ENCODE data around the gene SMNDC1.
"Not testable (repeated sequence)": the region's sequence is repeated elsewhere in the genome, so short reads cannot be mapped to it uniquely, and the experiment has no call there.

The SMNDC1 gene

GRCh38 chr10:110278562-110279406 lies 25.9 kb downstream of the SMNDC1 start:
- DNase-seq = no peak

- no peak for DNase-seq
Observed at GRCh38 chr10:110277591-110277990, 27.1 kb downstream of the SMNDC1 start.

- no peak for DNase-seq
Observed at GRCh38 chr10:110276603-110277002, 28.1 kb downstream of the SMNDC1 start.

- DNase-seq = no peak
Observed at GRCh38 chr10:110275128-110275729, 29.5 kb downstream of the SMNDC1 start.

- no peak for DNase-seq
Observed at GRCh38 chr10:110274647-110275046, 30.1 kb downstream of the SMNDC1 start.

GRCh38 chr10:110274072-110274627 lies 30.6 kb downstream of the SMNDC1 start:
- no peak for DNase-seq

- DNase-seq = no peak
Observed at GRCh38 chr10:110273474-110273873, 31.2 kb downstream of the SMNDC1 start.

GRCh38 chr10:110272995-110273394 lies 31.7 kb downstream of the SMNDC1 start:
- DNase-seq = not testable (repeated sequence)

GRCh38 chr10:110269374-110270318 lies 35.1 kb downstream of the SMNDC1 start:
- DNase-seq = no peak

GRCh38 chr10:110268971-110269370 lies 35.7 kb downstream of the SMNDC1 start:
- no peak for DNase-seq

GRCh38 chr10:110268442-110268841 lies 36.3 kb downstream of the SMNDC1 start:
- DNase-seq = no peak

GRCh38 chr10:110267276-110267675 lies 37.4 kb downstream of the SMNDC1 start:
- no peak for DNase-seq

- DNase-seq = no peak
Observed at GRCh38 chr10:110265573-110266193, 39.0 kb downstream of the SMNDC1 start.

- DNase-seq = no peak
Observed at GRCh38 chr10:110263164-110263563, 41.6 kb downstream of the SMNDC1 start.

GRCh38 chr10:110260746-110261477 lies 43.8 kb downstream of the SMNDC1 start:
- DNase-seq = no peak

GRCh38 chr10:110259317-110259716 lies 45.4 kb downstream of the SMNDC1 start:
- DNase-seq = no peak

GRCh38 chr10:110258542-110258941 lies 46.2 kb downstream of the SMNDC1 start:
- no peak for DNase-seq

GRCh38 chr10:110254467-110254866 lies 50.3 kb downstream of the SMNDC1 start:
- DNase-seq = no peak

GRCh38 chr10:110252151-110252550 lies 52.6 kb downstream of the SMNDC1 start:
- no peak for DNase-seq

GRCh38 chr10:110251392-110251791 lies 53.3 kb downstream of the SMNDC1 start:
- not testable (repeated sequence) for DNase-seq

GRCh38 chr10:110249489-110249888 lies 55.2 kb downstream of the SMNDC1 start:
- not testable (repeated sequence) for DNase-seq

GRCh38 chr10:110247833-110248232 lies 56.9 kb downstream of the SMNDC1 start:
- not testable (repeated sequence) for DNase-seq
